ENCODE data around the gene KLHL3. TPM values are rescaled to one million over a fixed set of nuclear protein-coding genes. Genes with fewer than 3 reads are reported as not detected.
A peak's percentile ranks its signal among the peaks of the same experiment; 100 is the strongest.

KLHL3 gene
- total and polyA plus RNA-seq, 4 donors: 8.9 to 12.6 (median 11.5) TPM

DNA sequence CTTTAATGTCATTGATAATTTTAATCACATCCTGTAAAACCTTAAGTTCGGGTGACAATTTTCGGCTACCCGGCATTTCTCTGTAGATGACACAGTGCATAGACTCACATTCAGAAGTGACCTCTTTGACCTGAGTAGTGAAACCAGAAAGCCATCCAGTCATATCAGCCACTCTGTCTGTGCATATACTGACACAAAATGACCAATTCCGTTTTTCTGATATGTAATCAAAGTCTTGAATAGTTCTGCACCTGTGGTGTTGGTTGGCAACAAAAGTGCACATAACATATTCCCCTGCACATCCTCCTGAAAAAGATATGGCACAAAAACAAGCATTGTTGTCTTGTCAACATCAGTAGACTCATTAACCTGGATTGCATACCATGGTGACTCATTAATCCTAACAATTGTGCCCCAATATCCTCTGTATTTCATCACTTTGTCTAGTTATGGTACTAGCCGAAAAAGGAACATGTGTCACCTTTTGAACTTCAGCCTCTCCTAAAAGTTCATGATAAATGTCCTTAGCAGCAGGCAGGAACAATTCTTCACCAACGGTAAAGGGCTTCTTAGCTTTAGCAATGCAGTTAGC, 22.9 kb upstream of the KLHL3 start:
- Histone ChIP-seq H3K27me3 (ENCODE audit: control insufficient read depth, insufficient read depth, low read length) (no peaks in the 10 kb centered on the region), H3K27ac (ENCODE audit: low read depth, low read length) (no peak overlapping the region), H3K4me1 (ENCODE audit: control insufficient read depth, insufficient read depth, low read length) (peaks cover 7% of the 10 kb centered on the region), H3K4me3 (ENCODE audit: low read depth, low read length) (no peak overlapping the region), H3K9me3 (ENCODE audit: control insufficient read depth, insufficient read depth, low read length) (no peaks in the 10 kb centered on the region), H3K36me3 (ENCODE audit: control insufficient read depth, insufficient read depth, low read length) (no peaks in the 10 kb centered on the region)
- DNase-seq (ENCODE audit: low read depth in 4 of 6, low spot score in 6 of 6): no peak
- 90% methylated on average over 4 of the region's 6 CpGs for WGBS (ENCODE audit: insufficient coverage)

DNA sequence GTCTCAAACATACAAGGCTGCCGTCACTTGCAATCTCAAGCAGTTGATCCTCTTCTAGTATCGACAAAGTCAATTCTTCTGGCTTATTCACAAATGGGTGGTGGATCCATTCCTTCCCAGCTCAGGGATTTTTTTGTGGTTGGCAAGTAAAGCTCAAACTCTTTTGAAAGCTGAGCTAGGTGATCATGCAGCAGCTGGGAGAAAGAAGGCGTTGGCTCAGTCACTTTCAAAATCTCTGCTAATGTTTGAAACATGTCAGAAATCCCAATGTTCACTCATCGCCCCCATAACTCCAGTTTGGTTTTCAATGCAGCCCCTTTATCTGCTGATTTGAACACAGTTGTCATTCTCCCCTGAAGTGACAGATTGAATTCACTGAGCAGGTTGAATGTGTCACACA, 22.2 kb upstream of the KLHL3 start:
- DNase-seq (ENCODE audit: low read depth in 4 of 6, low spot score in 6 of 6): no peak
- 75% methylated on average over 1 of the region's 4 CpGs for WGBS (ENCODE audit: insufficient coverage)
- Histone ChIP-seq H3K4me3 (ENCODE audit: low read depth, low read length) (no peak overlapping the region), H3K36me3 (ENCODE audit: control insufficient read depth, insufficient read depth, low read length) (peaks cover 2% of the 10 kb centered on the region), H3K27ac (ENCODE audit: low read depth, low read length) (no peak overlapping the region), H3K9me3 (ENCODE audit: control insufficient read depth, insufficient read depth, low read length) (no peaks in the 10 kb centered on the region), H3K4me1 (ENCODE audit: control insufficient read depth, insufficient read depth, low read length) (peaks cover 7% of the 10 kb centered on the region), H3K27me3 (ENCODE audit: control insufficient read depth, insufficient read depth, low read length) (no peaks in the 10 kb centered on the region)

DNA sequence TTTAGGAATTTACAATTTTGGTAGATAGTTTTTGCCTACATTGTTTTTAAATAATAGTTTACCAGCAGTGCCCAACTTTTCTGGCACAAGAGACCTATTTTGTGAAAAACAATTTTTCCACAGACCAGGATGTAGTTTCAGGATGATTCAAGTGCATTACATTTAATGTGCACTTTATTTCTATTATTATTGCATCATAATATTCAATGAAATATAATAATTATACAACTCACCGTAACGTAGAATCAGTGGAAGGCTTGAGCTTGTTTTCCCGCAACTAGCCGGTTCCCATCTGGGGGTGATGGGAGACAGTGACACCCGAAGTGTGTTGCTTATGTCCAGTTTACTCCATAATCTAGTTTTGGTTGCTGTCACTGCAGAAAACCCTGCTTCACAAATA, 21.7 kb upstream of the KLHL3 start:
- Histone ChIP-seq H3K4me3 (ENCODE audit: low read depth, low read length) (no peak overlapping the region), H3K9me3 (ENCODE audit: control insufficient read depth, insufficient read depth, low read length) (no peaks in the 10 kb centered on the region), H3K36me3 (ENCODE audit: control insufficient read depth, insufficient read depth, low read length) (peaks cover 5% of the 10 kb centered on the region), H3K27ac (ENCODE audit: low read depth, low read length) (no peak overlapping the region), H3K27me3 (ENCODE audit: control insufficient read depth, insufficient read depth, low read length) (no peaks in the 10 kb centered on the region), H3K4me1 (ENCODE audit: control insufficient read depth, insufficient read depth, low read length) (peaks cover 7% of the 10 kb centered on the region)
- 100% methylated on average over 3 of the region's 5 CpGs for WGBS (ENCODE audit: insufficient coverage)
- DNase-seq (ENCODE audit: low read depth in 4 of 6, low spot score in 6 of 6): no peak

DNA sequence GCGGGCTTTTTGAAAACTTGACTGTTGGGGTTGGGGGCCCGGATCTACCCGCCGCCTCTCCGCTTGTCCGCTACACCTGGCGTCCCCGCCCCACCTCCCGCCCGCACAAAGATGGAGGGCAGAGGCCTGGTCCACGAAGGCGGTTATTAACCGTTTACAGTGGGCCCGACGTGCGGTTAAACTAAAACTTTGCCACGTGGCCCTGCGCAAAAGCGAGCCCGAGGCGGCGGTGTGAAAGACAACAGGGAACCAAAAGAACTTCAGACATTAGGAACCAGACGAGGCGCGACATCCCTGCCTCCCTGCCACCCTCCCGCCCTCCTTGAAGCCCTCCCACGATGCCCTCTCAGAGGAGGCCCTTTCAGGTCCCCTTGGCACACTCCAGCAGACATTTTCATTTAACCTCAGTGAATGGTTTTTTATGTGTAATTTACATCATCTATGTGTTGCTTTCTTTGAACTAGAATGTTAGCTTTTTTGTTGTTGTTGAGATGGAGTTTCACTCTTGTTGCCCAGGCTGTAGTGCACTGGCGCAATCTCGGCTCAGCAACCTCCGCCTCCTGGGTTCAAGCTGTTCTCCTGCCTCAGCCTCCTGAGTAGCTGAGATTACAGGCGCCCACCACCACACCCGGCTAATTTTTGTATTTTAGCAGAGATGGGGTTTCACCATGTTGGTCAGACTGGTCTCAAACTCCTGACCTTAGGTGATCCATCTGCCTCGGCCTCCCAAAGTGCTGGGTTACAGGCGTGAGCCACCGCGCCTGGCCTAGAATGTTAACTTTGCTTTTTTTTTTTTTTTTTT, 19.3 kb upstream of the KLHL3 start:
- no peak for DNase-seq (ENCODE audit: low read depth in 4 of 6, low spot score in 6 of 6)
- Histone ChIP-seq H3K4me3 (ENCODE audit: low read depth, low read length) (peak overlapping the region; percentile 89), H3K27ac (ENCODE audit: low read depth, low read length) (peak overlapping the region; percentile 100), H3K9me3 (ENCODE audit: control insufficient read depth, insufficient read depth, low read length) (no peaks in the 10 kb centered on the region), H3K27me3 (ENCODE audit: control insufficient read depth, insufficient read depth, low read length) (no peaks in the 10 kb centered on the region), H3K4me1 (ENCODE audit: control insufficient read depth, insufficient read depth, low read length) (peaks cover 7% of the 10 kb centered on the region), H3K36me3 (ENCODE audit: control insufficient read depth, insufficient read depth, low read length) (peaks cover 5% of the 10 kb centered on the region)
- WGBS (ENCODE audit: insufficient coverage): 18% methylated on average over 31 of the region's 36 CpGs

DNA sequence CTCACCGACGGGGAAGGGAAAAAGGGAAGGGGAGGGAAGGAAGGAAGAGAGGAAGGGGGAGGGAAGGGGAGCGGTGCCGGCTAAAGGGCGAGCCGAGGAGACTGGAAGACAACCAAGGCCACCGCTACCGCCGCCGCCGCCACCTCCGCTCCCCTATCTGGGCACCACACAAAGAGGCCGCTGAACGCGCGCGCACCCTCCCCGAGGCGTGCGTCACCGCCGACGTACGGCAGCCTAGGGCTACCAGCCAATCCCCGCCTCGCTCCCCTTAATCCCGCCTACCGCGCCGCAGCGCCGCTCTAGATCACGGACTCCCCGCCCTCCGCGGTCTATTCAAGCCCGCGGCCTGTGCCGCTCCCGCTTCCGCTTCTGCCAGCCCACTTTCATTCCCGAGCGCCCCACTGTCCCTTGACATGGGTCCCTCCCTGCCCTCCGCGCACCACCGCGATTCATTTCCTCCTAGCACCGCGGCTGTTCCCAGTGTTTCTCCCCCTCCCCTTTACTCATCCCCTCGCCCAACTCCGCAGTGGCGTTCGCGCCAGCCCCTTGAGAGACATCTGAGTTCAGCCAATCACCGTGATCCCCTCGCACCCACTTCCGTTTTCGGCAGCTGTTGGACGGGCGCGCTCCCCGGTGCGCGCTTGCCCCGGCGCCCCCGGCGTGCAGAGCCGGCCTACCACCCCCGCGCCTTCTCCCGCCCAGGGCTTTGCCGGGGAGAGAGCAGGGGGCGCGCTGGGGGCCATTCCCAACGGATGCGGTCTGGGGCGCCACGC, 18.5 kb upstream of the KLHL3 start, which contains the start of gene HNRNPA0:
HNRNPA0 (minus strand) TSS at position 176 of the 773 bp plus-strand sequence. CDS start 297 bp downstream, outside the sequence.
- peaks cover 7% of the 10 kb centered on the region for H3K4me1 ChIP-seq (ENCODE audit: control insufficient read depth, insufficient read depth, low read length)
- WGBS (ENCODE audit: insufficient coverage): under 1% methylated on average over 79 of the region's 79 CpGs
- peak; percentile 93 to 99 (median 96) for DNase-seq (ENCODE audit: low read depth in 4 of 6, low spot score in 6 of 6)
- peak within 1 kb of the TSS; percentile 89 for H3K4me3 ChIP-seq (ENCODE audit: low read depth, low read length)
- H3K27ac ChIP-seq (ENCODE audit: low read depth, low read length): peak within 1 kb of the TSS; percentile 100
- H3K9me3 ChIP-seq (ENCODE audit: control insufficient read depth, insufficient read depth, low read length): no peaks in the 10 kb centered on the region
- peaks cover 5% of the 10 kb centered on the region for H3K36me3 ChIP-seq (ENCODE audit: control insufficient read depth, insufficient read depth, low read length)
- no peaks in the 10 kb centered on the region for H3K27me3 ChIP-seq (ENCODE audit: control insufficient read depth, insufficient read depth, low read length)

DNA sequence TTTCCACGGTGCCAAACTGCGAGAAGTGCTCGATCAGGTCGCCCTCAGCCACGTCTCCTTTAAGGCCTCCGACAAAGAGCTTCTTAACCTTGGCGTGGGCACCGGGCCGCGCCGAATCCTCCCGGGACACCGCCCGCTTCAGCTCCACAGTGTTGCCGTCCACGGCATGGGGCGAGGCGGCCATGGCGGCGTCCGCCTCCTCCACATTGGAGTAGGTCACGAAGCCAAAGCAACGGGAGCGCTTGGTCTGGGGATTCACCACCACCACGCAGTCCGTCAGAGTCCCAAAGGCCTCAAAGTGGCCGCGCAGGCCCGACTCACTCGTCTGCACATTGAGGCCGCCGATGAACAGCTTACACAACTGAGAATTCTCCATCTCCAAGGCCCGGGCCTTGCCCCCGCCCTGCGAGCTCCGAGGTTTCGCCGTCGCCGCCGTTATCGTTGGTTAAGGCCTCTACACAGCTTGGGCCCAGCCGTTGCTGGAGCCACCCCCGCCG, 17.9 kb upstream of the KLHL3 start:
- Histone ChIP-seq H3K27ac (ENCODE audit: low read depth, low read length) (peak overlapping the region; percentile 100), H3K36me3 (ENCODE audit: control insufficient read depth, insufficient read depth, low read length) (peaks cover 5% of the 10 kb centered on the region), H3K4me1 (ENCODE audit: control insufficient read depth, insufficient read depth, low read length) (peaks cover 7% of the 10 kb centered on the region), H3K4me3 (ENCODE audit: low read depth, low read length) (peak overlapping the region; percentile 89), H3K27me3 (ENCODE audit: control insufficient read depth, insufficient read depth, low read length) (no peaks in the 10 kb centered on the region), H3K9me3 (ENCODE audit: control insufficient read depth, insufficient read depth, low read length) (no peaks in the 10 kb centered on the region)
- WGBS (ENCODE audit: insufficient coverage): 0% methylated on average over 45 of the region's 45 CpGs
- DNase-seq (ENCODE audit: low read depth in 4 of 6, low spot score in 6 of 6): peak in 1 of 6 donors; percentile 61

DNA sequence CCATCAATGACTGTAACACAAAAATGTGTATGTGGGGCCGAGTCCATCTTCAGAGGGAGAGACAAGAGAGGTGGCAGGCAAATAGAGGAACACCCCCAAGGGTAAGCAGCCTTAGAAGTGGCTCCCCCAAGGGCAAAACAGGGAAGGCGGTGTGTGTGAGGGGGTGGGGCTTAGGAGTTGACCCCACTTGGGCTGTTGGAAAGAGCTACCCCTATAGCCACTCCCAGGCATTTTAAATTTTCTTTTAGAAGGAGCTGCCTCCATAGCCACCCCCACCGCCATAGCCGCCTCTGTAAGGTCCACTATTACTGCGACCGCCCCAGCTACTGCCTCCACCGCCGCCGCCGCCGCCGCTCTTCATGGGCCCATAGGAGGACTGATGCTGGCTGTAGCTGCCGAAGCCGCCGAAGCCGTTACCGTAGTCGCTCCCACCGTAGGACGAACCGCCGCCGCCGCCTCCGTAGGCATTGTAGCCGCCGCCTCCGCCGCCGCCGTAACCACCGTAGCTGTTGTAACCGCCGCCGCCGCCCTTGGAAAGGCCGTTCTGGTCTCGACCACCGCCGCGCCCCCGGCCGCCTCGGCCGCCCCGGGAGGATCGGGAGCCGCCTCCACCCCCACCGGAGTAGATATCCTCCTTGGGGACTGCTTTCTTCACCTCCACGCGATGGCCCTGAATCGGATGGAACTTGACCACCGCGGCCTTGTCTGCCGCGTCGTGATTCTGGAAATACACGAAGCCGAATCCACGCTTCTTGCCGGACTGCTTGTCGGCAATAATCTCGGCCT, 17.2 kb upstream of the KLHL3 start:
- Histone ChIP-seq H3K4me3 (ENCODE audit: low read depth, low read length) (peak overlapping the region; percentile 89), H3K36me3 (ENCODE audit: control insufficient read depth, insufficient read depth, low read length) (peaks cover 5% of the 10 kb centered on the region), H3K27ac (ENCODE audit: low read depth, low read length) (peak overlapping the region; percentile 100), H3K4me1 (ENCODE audit: control insufficient read depth, insufficient read depth, low read length) (peaks cover 7% of the 10 kb centered on the region), H3K27me3 (ENCODE audit: control insufficient read depth, insufficient read depth, low read length) (no peaks in the 10 kb centered on the region), H3K9me3 (ENCODE audit: control insufficient read depth, insufficient read depth, low read length) (no peaks in the 10 kb centered on the region)
- peak in 2 of 6 donors; percentile 6 to 24 for DNase-seq (ENCODE audit: low read depth in 4 of 6, low spot score in 6 of 6)
- WGBS (ENCODE audit: insufficient coverage): 0% methylated on average over 62 of the region's 63 CpGs

DNA sequence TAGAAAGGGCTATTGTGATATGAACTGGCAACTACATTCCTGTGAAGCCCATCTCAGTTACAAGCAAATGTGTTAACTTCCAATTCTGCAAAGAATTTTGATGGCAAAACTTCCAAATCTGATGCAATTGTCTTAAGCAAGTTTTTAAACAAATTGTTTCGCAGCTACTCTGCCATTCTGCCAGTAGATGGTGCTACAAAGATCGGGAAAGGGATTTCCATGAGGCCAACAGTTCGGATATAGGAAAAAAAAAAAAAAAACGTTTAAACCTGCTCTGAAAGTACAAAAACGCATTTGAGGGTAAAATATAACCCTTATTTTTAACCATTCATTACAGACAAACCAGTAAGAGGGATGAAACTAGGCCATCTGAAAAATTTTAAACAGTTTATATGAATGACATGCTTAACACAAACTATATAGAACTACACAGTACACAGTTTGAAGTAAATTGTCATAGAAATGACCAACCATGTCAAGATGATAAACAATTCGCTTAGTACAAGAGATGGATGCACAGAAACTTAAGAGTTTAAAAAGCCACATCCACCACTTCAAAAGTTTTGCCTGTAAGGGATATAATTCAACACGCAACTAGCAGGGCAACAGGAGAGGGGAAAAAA, 16.1 kb upstream of the KLHL3 start:
- Histone ChIP-seq H3K27ac (ENCODE audit: low read depth, low read length) (peak overlapping the region; percentile 44), H3K9me3 (ENCODE audit: control insufficient read depth, insufficient read depth, low read length) (no peaks in the 10 kb centered on the region), H3K36me3 (ENCODE audit: control insufficient read depth, insufficient read depth, low read length) (peaks cover 5% of the 10 kb centered on the region), H3K4me3 (ENCODE audit: low read depth, low read length) (peak overlapping the region; percentile 89), H3K27me3 (ENCODE audit: control insufficient read depth, insufficient read depth, low read length) (no peaks in the 10 kb centered on the region), H3K4me1 (ENCODE audit: control insufficient read depth, insufficient read depth, low read length) (peaks cover 7% of the 10 kb centered on the region)
- peak in 4 of 6 donors; percentile 42 to 89 (median 68) for DNase-seq (ENCODE audit: low read depth in 4 of 6, low spot score in 6 of 6)
- no CpG with 5 or more reads among the region's 7 CpGs for WGBS (ENCODE audit: insufficient coverage)

Measured in spinal cord (tissue), 10 donors.